Stomach (tissue), 4 donors: ENCODE measurements around the gene MRPL3.

ENCODE experiments used
- CTCF ChIP-seq, 7 experiments: fragments of 450-650 bp in 4 of 7; fragments of 200-600 bp in 3 of 7; sonication (generic) in 3 of 7; IDR thresholded peaks; one replicate each; pipeline ENCODE4 v1.5.1; 2016 to 2019; ENCODE audit warnings: antibody characterized with exemption in 7 of 7, control low read depth in 2 of 7, mild to moderate bottlenecking in 1 of 7
- POLR2A ChIP-seq, 4 donors: fragments of 450-650 bp; IDR thresholded peaks; one replicate each; pipeline ENCODE4 v1.6.1; 2016; ENCODE audit warnings: antibody characterized with exemption in 4 of 4, control low read depth in 2 of 4, mild to moderate bottlenecking in 1 of 4, moderate library complexity in 1 of 4

GRCh38 chr3:131485119-131485518, 17.7 kb downstream of the MRPL3 start:
- TF ChIP-seq POLR2A (IDR thresholded peaks at IDR 0.05) = no peak
- no peak for TF ChIP-seq CTCF (IDR thresholded peaks at IDR 0.05)
